Osteocyte (in vitro differentiated cells): ENCODE data around the gene NAA10. TPM values are rescaled to one million over a fixed set of nuclear protein-coding genes. Genes with fewer than 3 reads are reported as not detected.

Experiments used
- DNase-seq: peaks from one replicate; pipeline ENCODE4 v3.0.0; 2021; ENCODE audit warnings: mixed read lengths; ENCODE audit not compliant: unreplicated experiment; ENCODE audit errors: extremely low spot score
- H3K27ac Mint-ChIP-seq: one replicate; pipeline ENCODE4 v1.8.0; 2021; ENCODE audit warnings: mild to moderate bottlenecking, mixed read lengths; ENCODE audit not compliant: unreplicated experiment
- H3K27me3 Mint-ChIP-seq: one replicate; pipeline ENCODE4 v1.8.0; 2021; ENCODE audit warnings: mixed read lengths; ENCODE audit not compliant: unreplicated experiment
- H3K36me3 Mint-ChIP-seq: one replicate; pipeline ENCODE4 v1.8.0; 2021; ENCODE audit warnings: mixed read lengths; ENCODE audit not compliant: unreplicated experiment
- H3K4me1 Mint-ChIP-seq: one replicate; pipeline ENCODE4 v1.8.0; 2021; ENCODE audit warnings: mixed read lengths; ENCODE audit not compliant: unreplicated experiment
- H3K4me3 Mint-ChIP-seq: one replicate; pipeline ENCODE4 v1.8.0; 2021; ENCODE audit warnings: mild to moderate bottlenecking, moderate library complexity, mixed read lengths; ENCODE audit not compliant: unreplicated experiment
- H3K9me3 Mint-ChIP-seq: one replicate; pipeline ENCODE4 v1.8.0; 2021; ENCODE audit warnings: mixed read lengths; ENCODE audit not compliant: unreplicated experiment
- total RNA-seq: library from RNA; stranded (reverse); gene quantifications from 2 replicates; pipeline ENCODE4 v1.2.1, GENCODE V29; 2021
- TF ChIP-seq, protein P1 (sequence below): fragments of 200-600 bp; sonication (generic); IDR thresholded peaks from 2 replicates; pipeline ENCODE4 v1.5.0; 2021; ENCODE audit warnings: antibody characterized with exemption, mild to moderate bottlenecking, moderate library complexity

The NAA10 gene
- total RNA-seq, 1 donor from 2014 or later, result 96.6 TPM

DNA sequence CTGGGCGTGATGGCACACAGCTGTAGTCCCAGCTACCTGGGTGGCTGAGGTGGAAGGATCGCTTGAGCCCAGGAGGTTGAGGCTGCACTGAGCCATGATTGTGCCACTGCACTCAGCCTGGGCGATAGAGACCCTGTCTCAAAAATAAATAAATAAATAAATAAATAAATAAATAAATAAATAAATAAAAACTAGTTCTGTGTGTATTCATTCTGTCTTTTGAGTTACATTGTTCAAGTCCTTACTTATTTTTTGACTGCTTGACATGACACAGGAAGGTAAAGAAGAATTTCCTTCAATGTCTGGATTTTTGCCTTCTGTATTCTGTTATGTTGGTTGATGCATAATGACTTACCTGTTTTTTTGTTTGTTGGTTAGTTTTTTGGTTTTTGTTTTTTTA is 2.2 kb upstream of the NAA10 start:
- no peak for DNase-seq
- Mint-ChIP-seq H3K27ac (no peak overlapping the region), H3K9me3 (no peaks in the 10 kb centered on the region), H3K4me1 (peaks cover 15% of the 10 kb centered on the region), H3K36me3 (no peaks in the 10 kb centered on the region), H3K27me3 (no peaks in the 10 kb centered on the region), H3K4me3 (no peak overlapping the region)
- TF ChIP-seq, protein P1, sequence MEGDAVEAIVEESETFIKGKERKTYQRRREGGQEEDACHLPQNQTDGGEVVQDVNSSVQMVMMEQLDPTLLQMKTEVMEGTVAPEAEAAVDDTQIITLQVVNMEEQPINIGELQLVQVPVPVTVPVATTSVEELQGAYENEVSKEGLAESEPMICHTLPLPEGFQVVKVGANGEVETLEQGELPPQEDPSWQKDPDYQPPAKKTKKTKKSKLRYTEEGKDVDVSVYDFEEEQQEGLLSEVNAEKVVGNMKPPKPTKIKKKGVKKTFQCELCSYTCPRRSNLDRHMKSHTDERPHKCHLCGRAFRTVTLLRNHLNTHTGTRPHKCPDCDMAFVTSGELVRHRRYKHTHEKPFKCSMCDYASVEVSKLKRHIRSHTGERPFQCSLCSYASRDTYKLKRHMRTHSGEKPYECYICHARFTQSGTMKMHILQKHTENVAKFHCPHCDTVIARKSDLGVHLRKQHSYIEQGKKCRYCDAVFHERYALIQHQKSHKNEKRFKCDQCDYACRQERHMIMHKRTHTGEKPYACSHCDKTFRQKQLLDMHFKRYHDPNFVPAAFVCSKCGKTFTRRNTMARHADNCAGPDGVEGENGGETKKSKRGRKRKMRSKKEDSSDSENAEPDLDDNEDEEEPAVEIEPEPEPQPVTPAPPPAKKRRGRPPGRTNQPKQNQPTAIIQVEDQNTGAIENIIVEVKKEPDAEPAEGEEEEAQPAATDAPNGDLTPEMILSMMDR, result no peak

DNA sequence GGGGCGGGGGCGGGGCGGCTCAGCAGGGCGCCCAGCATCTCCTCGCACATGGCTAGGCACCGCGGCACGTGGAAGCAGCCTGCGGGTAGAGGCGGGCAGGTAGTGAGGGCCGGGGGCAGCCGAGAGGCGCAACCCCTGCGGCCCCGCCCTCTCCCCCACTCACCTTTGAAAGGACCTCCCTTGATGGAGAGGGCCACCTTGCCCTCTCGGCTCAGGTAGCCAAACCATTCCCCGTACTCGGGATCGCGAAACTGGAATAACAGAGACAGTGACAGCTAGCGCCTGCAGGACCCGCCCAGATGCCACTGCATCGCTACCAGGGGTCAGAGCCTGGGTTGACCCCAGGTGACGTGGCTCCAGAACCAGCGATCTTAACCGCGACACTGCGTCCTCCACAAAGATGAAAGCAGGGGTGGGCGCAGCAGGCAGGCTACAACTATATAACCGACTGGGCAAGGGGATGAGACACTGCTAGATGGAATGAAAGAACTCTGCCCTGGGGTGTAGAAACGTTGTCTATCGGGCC is 552 bp upstream of the NAA10 start:
- H3K9me3 Mint-ChIP-seq, result no peaks in the 10 kb centered on the region
- peak overlapping the region; percentile 55 for H3K4me3 Mint-ChIP-seq
- no peak for DNase-seq

DNA sequence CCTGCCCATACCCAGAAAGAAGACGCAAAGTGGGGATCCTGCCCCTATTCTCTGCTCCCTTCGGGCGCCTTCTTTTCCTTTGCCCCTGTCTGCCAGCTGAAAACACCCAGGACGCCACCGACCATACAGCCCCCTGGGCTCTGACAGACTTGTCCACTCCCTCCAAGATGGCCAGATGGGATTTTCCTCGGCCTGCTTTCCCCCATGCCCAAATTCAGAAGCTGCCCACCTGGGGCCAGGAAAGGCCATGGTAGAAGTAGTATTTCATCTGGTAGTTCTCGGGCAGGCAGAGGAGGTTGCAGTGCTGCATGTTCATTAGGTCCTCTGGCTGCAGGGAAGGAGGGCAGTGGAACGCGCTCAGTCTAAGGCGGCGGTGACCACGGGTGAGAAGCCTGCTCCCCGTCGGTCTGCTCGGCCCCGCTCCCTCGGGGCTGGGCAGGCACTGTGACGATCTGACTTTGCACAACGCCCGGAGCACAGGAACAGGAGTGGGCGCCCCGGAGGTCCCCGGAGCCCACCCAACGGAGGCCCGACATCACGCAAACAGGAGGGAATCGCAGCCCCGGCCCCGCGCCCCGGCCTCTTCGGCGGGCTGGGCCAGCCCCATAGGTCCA is 582 bp downstream of the NAA10 start:
- Mint-ChIP-seq H3K36me3 (peaks cover 5% of the 10 kb centered on the region), H3K4me1 (peaks cover 8% of the 10 kb centered on the region), H3K4me3 (peak overlapping the region; percentile 81), H3K9me3 (no peaks in the 10 kb centered on the region), H3K27ac (no peak overlapping the region), H3K27me3 (no peaks in the 10 kb centered on the region)
- TF ChIP-seq, protein P1, result no peak
- no peak for DNase-seq

More for the DNA sequence above, 552 bp upstream of the NAA10 start:
- H3K4me1 Mint-ChIP-seq, result peaks cover 11% of the 10 kb centered on the region
- TF ChIP-seq, protein P1, result no peak
- H3K36me3 Mint-ChIP-seq, result peaks cover 5% of the 10 kb centered on the region
- no peaks in the 10 kb centered on the region for H3K27me3 Mint-ChIP-seq
- H3K27ac Mint-ChIP-seq, result no peak overlapping the region

DNA sequence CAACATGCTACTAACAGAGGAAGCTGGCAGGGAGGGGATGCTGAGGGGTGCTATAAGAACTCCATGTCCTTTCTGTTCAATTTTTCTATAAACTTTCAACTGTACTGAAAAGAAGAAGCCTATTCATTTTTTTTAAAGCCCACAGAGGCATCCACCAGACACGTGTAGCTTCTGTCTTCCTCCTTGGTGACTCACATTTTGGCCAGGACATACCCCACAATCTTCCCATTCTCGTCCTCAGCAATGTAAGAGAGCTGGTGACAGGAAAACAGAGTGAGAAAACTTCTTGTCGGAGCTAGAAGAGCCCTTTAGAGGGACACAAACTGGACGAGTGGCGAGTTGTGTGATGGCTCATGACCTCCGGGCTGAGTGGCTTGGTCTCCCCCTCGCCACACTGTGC is 1.1 kb downstream of the NAA10 start:
- peaks cover 8% of the 10 kb centered on the region for H3K4me1 Mint-ChIP-seq
- H3K27me3 Mint-ChIP-seq, result no peaks in the 10 kb centered on the region
- no peak overlapping the region for H3K27ac Mint-ChIP-seq
- no peaks in the 10 kb centered on the region for H3K9me3 Mint-ChIP-seq
- H3K36me3 Mint-ChIP-seq, result peaks cover 5% of the 10 kb centered on the region
- peak overlapping the region; percentile 81 for H3K4me3 Mint-ChIP-seq
- TF ChIP-seq, protein P1, result no peak
- no peak for DNase-seq

DNA sequence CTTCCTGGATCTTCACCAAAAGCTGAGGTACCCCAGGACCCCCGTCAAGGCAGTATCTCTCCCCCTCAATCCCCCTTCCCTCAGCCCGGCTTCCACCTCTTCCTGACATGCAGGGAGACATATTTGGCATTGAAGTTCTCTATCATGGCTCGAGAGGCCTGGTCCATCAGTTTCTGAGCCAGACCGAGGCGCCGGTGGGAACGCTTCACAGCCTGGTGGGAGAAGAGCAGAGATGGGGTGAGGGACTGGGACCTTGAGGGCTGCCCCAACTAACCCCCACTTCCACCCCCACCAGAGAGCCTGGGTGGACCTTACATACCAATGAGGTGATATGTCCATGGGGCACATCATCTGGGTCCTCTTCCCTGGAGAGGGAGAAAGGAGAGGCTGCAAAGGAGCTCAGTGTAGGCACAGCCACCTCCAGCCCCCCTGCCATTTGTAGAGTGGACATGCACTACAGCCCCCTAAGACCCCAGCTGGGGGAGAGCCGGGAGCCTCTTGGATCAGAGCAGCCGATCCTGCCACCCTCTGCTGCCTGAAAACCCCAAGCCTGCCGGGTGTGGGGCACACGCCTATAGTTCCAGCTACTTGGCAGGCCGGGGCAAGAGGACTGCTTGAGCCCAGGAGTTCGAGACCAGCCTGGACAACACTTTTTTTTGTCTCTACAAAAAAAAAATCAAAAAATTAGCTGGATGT is 2.5 kb downstream of the NAA10 start:
- Mint-ChIP-seq H3K27ac (no peak overlapping the region), H3K36me3 (peaks cover 5% of the 10 kb centered on the region), H3K27me3 (no peaks in the 10 kb centered on the region), H3K4me3 (no peak overlapping the region), H3K9me3 (no peaks in the 10 kb centered on the region), H3K4me1 (peaks cover 14% of the 10 kb centered on the region)
- DNase-seq, result no peak
- TF ChIP-seq, protein P1, result no peak
